Measurements from ENCODE around the gene C5orf52.
"Not testable (repeated sequence)": the region's sequence is repeated elsewhere in the genome, so short reads cannot be mapped to it uniquely, and the experiment has no call there.

Gene C5orf52

GRCh38 chr5:157679801-157680200, 8.5 kb downstream of the C5orf52 start:
- no peak for DNase-seq

DNA sequence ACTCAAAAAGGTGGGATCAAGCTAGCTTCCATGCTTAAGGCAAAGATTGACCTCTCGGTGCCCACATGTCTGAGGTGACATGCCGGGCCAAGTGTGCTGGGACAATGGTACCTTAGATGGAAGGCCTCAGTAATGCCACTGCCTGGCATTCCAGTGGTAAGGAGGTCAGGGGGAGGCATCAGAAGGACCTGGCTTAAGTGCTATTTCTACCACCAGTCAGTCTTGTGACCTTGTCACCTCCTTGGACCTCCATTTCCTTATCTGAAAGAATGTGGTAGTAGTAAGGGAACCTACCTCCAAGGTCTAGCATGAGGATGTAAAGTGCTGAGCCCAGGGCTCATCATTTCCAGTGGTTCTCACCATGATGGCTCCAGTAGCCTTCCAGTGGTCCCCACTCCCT, 8.9 kb downstream of the C5orf52 start:
- DNase-seq = no peak

DNA sequence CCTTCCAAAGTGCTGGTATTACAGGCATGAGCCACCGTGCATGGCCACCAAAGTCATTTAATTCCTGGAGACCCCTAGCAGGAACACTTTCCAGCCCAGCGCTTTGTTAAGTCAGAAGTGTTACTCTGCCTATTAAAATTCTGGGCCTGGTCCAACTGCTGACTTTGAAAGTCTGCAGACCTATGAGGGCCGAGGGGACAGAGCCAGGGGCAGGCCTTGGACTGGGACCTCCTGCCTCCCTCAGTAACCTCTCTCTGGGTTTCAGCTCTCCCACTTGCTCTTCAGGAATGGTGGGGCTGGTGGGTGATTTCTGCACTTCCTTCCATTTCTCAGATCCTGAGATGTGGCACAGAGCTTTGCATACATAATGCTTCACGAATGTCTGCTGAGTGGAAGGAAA, 9.7 kb downstream of the C5orf52 start:
- no peak for DNase-seq

- no peak for DNase-seq
These were observed 10.9 kb downstream of the C5orf52 start for GRCh38 chr5:157682257-157682656.

GRCh38 chr5:157686276-157687197, 15.2 kb downstream of the C5orf52 start:
- not testable (repeated sequence) for DNase-seq

GRCh38 chr5:157687198-157687554, 15.8 kb downstream of the C5orf52 start:
- no peak for DNase-seq

- no peak for DNase-seq
These were observed 18.8 kb downstream of the C5orf52 start for GRCh38 chr5:157689942-157690689.

GRCh38 chr5:157690690-157691433, 19.5 kb downstream of the C5orf52 start:
- no peak for DNase-seq

- not testable (repeated sequence) for DNase-seq
These were observed 22.5 kb downstream of the C5orf52 start for GRCh38 chr5:157693816-157694215.

GRCh38 chr5:157696154-157696553, 24.8 kb downstream of the C5orf52 start:
- DNase-seq = not testable (repeated sequence)

GRCh38 chr5:157698674-157699073, 27.3 kb downstream of the C5orf52 start:
- DNase-seq = not testable (repeated sequence)

GRCh38 chr5:157703736-157704135, 32.4 kb downstream of the C5orf52 start:
- no peak for DNase-seq

DNA sequence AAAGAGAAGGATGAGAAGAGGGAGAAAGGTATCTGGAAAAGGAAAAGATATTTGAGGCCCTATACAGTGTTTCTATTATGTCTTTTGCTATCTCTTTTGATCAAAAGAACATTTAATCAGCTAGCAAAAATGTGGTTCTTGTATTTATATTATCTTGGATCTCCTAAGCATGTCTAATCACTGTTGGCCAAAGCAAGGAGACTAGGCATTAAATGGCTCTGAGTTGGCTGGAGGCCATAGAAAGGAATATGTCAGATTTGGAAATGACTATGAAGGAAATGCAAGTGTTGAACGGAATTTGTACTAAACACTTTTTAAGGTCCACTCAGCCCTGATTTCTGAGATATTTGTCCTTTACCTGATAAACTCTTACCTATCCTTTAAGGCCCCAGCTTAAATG, 37.5 kb downstream of the C5orf52 start:
- no peak for DNase-seq

- DNase-seq = no peak
These were observed 38.0 kb downstream of the C5orf52 start for GRCh38 chr5:157709346-157709745.

- DNase-seq = no peak
These were observed 39.1 kb downstream of the C5orf52 start for GRCh38 chr5:157710431-157710830.

GRCh38 chr5:157710882-157711281, 39.5 kb downstream of the C5orf52 start:
- DNase-seq = no peak

DNA sequence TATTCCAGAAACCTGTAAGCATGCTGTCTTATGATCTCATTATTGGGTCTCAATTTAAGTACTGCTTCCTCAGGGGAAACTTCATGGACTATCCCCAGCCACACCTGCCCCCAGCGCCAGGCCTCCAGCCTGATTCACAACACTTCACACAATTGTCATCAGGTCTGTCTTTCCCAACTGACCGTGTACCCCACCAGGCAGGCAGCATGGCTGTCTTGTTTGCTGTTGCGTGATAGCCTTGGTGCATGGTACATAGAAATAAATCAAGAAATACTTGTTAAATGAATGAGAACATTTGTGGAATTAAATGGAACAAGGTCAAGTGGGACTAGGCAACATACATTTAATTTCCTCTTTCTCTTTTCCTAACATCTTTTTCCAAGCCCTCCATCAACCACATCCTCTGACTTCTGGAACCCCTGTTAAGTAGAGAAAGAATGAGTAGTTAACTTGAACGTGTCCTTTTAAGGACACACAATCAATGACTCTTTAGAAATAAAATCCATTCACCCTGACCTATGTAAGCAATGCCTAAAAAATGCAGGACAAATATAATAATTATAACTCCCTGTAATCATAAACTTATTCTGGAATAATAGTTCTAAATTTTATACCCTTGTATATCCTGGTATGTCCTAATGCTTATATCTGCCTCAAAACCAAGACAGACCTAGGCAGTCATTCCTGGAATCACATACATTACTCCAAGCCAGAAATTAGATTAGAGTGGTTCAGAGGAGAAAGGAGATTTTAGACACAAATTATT, 42.7 kb downstream of the C5orf52 start:
- no peak for DNase-seq

GRCh38 chr5:157714596-157714864, 43.2 kb downstream of the C5orf52 start:
- DNase-seq = no peak

GRCh38 chr5:157718519-157718918, 47.2 kb downstream of the C5orf52 start:
- DNase-seq = no peak

GRCh38 chr5:157719245-157719644, 47.9 kb downstream of the C5orf52 start:
- DNase-seq = no peak

DNA sequence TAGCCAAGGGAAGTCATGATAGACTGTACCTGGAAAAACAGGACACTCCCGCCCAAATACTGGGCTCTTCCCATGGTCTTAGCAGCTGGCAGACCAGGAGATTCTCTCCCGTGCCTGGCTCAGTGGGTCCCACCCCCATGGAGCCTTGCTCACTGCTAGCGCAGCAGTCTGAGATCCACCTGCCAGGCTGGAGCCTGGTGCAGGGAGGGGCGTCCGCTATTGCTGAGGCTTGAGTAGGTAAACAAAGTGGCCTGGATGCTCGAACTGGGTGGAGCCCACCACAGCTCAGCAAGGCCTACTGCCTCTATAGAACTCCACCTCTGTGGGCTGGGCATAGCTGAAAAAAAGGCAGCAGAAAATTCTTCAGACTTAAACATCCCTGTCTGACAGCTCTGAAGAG, 49.8 kb downstream of the C5orf52 start:
- no peak for DNase-seq

GRCh38 chr5:157722895-157723294, 51.6 kb downstream of the C5orf52 start:
- DNase-seq = not testable (repeated sequence)

DNA sequence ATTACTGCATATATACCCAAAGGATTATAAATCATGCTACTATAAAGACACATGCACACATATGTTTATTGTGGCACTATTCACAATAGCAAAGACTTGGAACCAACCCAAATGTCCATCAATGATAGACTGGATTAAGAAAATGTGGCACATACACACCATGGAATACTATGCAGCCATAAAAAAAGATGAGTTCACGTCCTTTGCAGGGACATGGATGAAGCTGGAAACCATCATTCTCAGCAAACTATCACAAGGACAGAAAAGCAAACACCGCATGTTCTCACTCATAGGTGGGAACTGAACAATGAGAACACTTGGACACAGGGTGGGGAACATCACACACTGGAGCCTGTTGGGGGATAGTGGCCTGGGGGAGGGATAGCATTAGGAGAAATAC, 55.3 kb downstream of the C5orf52 start:
- DNase-seq = not testable (repeated sequence)
